HG02981 (cell line): Measurements from ENCODE around the gene ZNF273.
"Not testable (repeated sequence)": the region's sequence is repeated elsewhere in the genome, so short reads cannot be mapped to it uniquely, and the experiment has no call there.

Experiments used
- ATAC-seq: cut with Tn5 transposase; IDR thresholded peaks from one replicate; pipeline ENCODE4 v1.9.1; 2021; ENCODE audit warnings: mild to moderate bottlenecking, moderate library complexity; ENCODE audit not compliant: unreplicated experiment

The ZNF273 gene

DNA sequence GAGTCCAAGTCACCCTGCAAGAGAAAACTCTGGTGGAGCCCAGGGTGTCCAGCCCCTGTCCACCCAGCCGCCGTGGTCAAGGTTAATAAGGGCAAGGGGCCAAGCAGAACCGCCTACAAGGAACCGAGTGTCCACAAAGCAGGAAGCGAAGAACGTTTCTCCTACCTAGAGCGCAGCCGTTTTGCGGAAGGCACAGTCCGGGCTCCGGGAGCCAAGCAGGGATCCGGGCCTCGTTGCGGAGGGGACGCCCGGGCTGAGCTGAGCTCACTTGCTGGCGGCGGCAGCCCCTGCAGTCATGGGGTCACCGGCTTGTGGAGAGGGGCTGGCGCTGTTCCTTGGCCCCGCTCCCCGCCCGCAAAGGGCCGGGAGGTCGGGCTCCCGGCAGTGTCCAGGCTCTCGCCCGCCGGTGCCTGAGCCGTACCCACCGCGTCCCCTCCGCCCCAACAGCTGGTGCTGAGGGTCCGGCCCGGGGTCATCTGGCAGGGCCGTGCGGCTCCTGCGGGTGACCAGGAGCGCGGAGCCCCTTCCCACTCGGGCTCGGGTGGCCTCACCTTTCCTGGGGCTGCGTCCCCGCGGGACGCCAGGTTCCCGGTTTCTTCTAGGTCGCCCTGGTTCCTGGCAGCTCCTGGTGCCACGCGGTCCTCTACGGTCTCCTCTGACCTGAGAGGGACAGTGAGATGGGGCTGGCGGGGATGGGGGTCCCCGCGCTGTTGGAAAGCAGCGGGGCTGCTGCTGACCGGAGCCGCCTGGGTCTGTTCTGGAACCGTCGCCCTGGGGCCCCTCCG lies 14.0 kb upstream of the ZNF273 start:
- ATAC-seq: no peak

DNA sequence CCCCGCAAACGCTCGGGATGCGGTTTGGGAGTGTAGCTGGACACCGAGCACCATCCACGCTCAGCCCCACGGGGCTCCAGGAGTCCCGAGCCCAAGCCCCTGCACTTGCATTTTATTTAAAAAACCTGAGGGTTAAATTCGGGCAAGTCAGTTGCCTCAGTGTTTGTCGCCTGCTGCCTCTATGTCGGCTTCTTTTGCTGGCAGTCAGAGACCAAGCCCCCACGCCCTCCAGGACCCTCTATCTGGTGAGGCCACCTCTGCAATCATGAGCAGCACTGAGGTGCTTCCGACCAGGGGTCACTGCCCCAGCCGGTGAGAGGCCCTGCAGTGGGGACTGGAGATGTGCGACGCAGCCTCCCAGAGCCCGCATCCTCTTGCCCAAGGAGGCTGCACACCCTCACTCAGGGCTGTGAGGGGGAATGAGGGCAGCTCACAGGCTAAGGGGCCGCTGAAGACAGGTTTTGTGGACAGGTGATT lies 13.3 kb upstream of the ZNF273 start:
- no peak for ATAC-seq

GRCh38 chr7:64890273-64890672 lies 12.8 kb upstream of the ZNF273 start:
- ATAC-seq: not testable (repeated sequence)

- ATAC-seq: no peak
These were observed 12.2 kb upstream of the ZNF273 start for GRCh38 chr7:64890761-64891362.

DNA sequence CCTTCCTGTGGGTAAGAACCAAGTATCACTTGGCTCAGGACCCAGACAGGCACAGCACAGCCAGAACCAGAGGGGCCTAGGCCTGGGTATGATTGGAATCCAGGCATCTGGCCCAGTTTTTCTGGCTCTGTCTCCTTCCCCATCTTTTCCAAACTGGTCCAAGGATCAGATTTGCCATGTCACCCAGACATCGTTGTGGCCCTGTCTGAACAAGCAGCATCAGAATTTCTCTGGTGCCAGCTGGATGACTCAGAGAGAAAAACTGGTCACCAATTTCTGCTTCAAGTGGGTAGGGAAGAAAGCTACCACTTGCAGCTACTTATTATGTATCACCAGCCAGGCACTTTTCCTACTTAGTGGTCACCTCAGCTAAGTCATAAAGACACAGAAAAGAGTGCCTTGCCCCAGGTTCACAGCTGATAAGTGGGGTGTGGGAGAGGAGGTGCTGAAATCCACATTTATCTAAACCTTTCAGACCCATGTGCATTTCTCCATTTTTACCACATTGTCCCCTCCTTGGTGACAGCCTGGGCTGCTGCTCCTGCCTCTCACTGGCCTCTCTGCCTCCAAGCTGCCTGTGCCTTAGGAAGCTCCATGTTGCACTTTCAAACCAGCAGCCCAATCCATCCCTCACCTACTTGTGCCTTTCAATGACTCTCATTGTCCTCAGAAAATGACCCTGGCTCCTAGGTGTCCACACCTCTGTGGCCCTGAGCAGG lies 11.6 kb upstream of the ZNF273 start:
- not testable (repeated sequence) for ATAC-seq

DNA sequence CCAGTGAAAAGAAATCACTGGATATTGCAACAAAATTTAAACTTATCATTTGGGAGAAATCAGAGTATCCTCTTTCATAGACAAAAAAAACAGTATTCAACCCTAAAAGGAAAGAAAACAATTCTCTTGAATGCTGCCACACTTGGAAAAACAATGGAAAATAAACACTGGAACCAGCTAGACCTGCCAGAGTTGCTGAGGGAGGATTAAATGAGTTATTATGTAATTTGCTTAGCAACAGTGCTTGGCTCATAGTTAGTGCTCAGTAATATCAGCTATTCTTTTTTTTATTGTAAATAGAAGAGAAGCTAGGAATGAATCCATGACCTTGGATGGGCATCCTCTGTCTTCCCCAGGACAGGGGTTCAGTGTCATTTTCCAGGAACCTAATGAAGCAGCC lies 11.0 kb upstream of the ZNF273 start:
- no peak for ATAC-seq

DNA sequence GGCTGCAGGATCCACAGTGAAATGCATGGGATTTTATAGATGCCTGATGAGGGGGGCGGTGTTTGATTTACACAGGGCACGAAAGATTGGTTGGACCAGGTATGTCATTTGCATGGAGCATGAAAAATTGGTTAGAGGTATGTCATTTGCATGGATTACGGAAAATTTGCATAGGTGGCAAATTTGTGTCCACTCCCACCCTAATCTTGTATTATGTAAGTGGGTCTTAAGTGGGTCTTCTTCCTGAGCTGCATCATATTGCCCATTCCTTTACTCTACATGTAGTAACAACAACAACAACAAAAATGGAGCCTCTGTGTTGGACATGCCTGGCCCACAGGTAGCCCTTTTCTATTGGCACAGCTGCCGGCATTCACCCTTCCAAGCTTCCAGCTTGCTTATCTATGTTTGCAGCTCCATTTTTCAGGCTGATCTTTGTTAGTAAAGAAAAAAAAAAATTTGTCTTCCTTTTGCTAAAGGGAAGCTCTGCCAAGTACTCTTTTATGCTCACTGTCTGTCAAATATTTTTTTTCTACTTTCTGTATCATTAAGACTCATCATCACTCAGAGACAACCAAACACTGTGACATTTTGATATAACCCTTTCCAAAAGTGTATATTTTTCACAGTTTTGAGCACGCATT lies 10.3 kb upstream of the ZNF273 start:
- no peak for ATAC-seq

GRCh38 chr7:64893401-64893800 lies 9.7 kb upstream of the ZNF273 start:
- no peak for ATAC-seq

GRCh38 chr7:64902461-64902805 lies 640 bp upstream of the ZNF273 start:
- not testable (repeated sequence) for ATAC-seq

GRCh38 chr7:64904008-64904407 lies 935 bp downstream of the ZNF273 start:
- no peak for ATAC-seq

DNA sequence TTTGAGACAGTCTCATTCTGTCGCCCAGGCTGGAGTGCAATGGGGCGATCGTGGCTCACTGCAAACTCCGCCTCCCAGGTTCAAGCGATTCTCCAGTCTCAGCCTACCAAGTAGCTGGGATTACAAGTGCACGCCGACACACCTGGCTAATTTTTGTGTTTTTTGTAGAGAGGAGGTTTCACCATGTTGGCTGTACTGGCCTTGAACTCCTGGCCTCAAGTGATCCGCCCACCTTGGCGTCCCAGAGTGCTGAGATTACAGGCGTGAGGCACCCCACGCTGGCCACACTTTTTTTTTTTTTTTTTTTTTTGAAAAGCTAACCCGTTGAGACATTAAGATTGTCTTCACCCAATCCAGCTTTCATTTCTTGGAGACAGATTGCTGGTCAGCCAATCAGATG lies 2.1 kb downstream of the ZNF273 start:
- no peak for ATAC-seq

DNA sequence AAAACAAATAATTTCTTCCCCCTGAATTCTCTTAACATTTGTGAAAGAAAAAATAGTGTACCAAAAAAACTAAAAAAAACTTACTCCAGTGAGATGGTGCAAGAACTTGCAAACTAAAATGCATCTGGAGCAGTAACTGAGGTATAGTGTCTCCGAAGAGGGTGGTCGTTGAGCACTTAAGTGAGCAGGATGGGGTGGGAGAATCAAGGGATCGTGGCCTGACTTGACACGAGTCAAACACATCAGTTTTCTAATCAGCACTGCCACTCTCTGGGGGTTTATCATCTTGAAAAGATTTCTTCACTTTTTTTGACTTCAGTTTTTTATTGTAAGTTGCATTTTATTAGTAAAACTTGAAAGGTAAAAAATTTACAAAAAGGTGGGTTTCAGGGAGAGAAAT lies 2.5 kb downstream of the ZNF273 start:
- no peak for ATAC-seq

GRCh38 chr7:64907641-64908326 lies 4.7 kb downstream of the ZNF273 start:
- no peak for ATAC-seq

- no peak for ATAC-seq
These were observed 5.3 kb downstream of the ZNF273 start for GRCh38 chr7:64908358-64908757.

GRCh38 chr7:64914557-64914956 lies 11.5 kb downstream of the ZNF273 start:
- ATAC-seq: no peak

DNA sequence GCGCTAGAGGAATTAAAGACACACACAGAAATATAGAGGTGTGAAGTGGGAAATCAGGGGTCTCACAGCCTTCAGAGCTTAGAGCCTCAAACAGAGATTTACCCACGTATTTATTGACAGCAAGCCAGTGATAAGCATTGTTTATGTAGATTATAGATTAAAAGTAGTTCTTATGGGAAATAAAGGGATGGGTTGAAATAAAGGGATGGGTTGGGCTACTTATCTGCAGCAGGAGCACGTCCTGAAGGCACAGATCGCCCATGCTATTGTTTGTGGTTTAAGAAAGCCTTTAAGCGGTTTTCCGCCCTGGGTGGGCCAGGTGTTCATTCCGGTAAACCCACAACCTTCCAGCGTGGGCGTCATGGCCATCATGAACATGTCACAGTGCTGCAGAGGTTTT lies 12.2 kb downstream of the ZNF273 start:
- ATAC-seq: not testable (repeated sequence)

DNA sequence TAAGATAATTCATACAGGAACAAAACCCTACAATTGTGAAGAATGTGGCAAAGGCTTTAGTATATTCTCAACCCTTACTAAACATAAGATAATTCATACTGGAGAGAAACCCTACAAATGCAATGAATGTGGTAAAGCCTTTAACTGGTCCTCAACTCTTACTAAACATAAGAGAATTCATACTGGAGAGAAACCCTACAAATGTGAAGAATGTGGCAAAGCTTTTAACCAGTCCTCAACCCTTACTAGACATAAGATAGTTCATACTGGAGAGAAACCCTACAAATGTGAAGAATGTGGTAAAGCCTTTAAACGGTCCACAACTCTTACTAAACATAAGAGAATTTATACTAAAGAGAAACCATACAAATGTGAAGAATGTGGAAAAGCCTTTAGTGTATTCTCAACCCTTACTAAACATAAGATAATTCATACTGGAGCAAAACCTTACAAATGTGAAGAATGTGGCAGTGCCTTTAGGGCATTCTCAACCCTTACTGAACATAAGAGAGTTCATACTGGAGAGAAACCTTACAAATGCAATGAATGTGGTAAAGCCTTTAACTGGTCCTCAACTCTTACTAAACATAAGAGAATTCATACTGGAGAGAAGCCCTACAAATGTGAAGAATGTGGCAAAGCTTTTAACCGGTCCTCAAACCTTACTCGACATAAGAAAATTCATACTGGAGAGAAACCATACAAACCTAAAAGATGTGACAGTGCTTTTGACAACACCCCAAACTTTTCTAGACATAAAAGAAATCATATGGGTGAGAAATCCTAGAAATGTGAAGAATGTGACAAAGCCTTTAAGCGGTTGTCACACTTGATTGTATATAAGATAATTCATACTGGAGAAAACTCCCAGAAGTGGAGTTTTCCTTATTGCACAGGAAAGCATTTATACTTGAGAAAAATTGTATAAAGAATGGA lies 25.4 kb downstream of the ZNF273 start:
- ATAC-seq: not testable (repeated sequence)

- no peak for ATAC-seq
These were observed 31.4 kb downstream of the ZNF273 start for GRCh38 chr7:64934478-64934877.

DNA sequence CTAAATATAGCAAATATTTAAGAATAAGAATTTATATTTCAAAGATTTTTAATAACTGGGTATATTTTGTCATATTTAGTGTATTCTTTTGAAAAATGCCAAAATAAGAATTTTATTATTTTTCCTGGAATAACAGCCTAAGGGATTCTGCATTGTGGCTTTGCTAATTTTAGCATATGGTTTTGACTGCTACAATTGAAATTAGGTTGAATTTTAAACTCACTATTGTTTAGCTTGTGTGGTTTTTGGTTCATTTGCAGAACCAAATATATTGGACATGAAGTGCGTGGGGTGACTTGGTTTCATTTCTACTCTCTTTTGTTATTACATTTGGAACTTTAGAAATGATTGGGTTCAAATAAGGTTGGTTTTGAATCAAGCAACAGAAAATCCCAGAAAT lies 35.5 kb downstream of the ZNF273 start:
- ATAC-seq: no peak

- not testable (repeated sequence) for ATAC-seq
These were observed 36.9 kb downstream of the ZNF273 start for GRCh38 chr7:64940021-64940420.
